Measurements from ENCODE around the gene ANAPC13.

The ANAPC13 gene, protein sequence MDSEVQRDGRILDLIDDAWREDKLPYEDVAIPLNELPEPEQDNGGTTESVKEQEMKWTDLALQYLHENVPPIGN

DNA sequence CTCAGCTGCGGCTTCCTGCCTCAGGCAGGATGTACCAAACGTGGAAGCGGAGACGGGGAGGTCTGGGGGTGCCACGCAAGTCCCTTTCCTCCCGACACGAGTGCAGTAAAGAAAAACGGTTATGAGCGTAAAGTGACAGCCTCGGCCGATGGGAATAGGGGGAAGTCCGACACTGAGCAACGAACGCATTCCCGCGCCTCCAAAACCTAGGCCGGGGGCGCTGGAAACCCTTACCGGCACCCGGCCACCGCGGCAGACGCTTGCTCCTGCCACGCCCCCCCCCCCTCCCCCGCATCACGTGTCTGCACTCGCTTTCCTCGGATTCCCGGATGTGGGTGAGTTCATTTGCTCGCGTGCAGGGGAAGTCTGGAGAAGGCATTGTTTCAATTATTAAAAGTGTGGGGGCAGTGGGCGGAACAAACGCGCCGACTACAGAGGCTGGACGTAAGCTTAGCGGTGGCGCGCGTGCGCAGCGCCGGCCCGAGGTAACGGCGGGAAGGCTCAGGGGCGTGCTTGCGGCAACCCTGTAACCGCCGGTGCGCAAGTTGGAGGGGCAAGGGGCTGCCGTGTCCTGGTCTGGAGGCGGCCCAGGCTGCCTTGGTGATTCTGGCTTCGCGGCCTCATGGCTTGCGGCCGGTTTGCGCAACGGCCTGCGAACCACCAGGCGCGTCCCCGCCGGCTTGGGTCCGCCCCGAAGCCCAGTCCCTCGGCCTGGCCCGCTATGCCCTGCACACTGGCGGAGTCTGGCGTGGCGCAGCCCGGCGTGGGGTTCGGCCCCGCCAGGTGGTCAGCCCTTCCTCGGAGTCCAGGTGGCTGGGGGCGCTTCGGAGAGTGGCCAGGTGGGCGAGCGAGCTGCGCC is at the start of gene ANAPC13, which contains the start of gene CEP63:
ANAPC13 (minus strand) TSS at position 268 of the 859 bp plus-strand sequence. CDS start 3,081 bp downstream, outside the sequence.
CEP63 (plus strand) TSS at position 340 of the 859 bp plus-strand sequence. CDS start 9,264 bp downstream, outside the sequence.
- DNase-seq: peak; percentile 99 to 100

DNA sequence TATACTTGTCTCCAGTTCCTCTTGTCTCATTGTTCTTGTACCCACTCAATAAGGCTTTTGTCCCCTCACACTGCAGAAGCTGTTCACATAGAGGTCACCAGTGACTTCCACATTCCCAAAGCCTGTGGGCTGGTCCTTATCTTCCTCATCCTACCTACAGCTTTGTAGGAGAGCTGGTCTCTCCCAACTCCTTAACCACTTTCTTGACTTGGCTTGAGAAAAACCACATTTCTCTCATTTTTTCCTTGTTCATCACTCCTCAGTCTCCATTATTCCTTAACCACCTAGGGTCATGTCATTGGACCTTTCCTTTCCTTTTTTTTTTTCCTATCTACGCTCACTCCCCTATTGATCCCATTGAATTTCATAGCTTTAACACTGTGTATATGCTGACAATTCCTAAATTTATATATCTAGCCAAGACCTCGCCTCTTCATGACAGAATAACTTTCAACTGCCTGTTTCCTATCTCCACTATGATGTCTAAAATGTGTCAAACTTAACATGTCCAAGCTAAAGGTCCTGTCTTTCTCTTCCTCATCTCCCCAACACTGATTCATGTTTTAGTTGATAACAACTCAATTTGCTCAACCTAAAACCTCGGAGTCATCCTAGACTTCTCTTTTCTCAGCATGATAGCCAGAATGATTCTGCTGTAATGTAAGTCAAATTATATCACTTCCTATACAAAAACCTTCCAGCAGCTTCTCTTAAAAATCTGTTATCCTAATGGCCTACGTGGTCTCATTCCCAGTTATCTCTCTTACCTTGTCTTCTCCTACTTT is 49.6 kb upstream of the ANAPC13 start:
- no peak for DNase-seq

DNA sequence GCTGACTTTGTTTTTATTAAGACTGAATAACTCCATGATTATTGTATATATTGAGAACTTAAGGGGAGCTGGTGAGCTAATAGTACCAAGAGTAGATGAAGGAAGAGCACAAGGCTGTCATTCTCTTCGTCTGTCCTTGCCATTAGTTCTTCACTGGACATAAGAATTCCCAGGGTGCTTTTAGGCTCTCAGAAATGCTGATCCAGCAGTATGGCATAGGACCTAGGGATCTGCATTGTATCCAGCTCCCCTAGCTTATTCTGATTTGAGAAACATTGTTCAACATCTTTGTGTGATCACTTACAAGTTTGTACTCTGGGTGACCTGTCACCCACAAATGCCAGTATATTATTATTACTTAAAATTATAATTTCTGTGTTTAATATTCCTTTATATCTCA is 47.7 kb upstream of the ANAPC13 start:
- DNase-seq: no peak

DNA sequence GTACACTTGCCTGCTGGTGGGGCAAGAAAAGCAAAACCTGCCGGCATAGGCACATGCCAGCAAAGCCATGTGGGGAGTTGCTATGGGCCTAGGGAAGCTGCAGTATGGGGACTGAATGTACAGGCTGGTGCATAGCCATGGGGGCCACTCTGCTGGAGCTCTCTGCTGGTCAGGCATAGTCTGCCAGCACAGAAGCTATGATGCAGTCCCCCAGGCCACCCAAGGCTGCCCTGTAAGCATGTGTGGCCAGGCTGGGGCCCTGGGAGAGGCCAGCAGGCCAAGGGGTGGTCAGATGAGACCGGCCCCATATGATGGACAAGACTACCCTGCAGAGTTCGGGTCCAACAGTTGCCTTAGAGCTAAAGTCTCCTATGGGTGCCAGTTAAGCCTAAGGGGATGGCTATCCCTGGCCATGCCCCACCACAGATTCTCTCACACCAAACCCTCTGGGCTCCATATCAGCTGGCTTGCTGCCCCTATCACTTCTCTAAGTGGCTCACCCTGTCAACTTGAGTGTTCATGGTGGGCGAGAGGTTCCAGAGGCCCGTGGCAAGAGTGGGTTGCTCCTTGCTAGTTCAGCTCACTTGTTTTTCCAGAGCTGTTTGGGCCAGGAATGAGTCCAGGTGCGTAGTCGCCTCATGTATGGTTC is 41.9 kb upstream of the ANAPC13 start:
- no peak for DNase-seq

DNA sequence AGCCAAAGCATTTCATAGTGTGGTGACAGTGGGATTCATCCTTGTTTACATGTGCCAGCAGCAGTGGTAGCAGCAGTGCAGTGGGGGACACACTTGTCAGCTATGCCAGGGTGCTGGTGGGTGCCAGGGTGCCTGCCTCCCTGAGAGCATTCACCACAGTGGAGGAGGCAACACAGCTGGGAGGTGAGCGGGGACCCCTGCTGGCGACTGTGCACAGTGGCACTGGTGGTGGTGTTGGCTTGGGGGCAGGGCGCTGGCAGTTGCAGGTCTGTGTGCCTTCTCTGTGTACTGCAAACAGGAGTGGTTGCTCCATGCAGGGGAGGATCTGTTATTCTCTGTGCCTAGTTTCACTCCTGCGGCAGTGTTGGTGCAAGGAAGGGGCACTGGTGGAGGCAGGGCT is 41.3 kb upstream of the ANAPC13 start:
- no peak for DNase-seq

DNA sequence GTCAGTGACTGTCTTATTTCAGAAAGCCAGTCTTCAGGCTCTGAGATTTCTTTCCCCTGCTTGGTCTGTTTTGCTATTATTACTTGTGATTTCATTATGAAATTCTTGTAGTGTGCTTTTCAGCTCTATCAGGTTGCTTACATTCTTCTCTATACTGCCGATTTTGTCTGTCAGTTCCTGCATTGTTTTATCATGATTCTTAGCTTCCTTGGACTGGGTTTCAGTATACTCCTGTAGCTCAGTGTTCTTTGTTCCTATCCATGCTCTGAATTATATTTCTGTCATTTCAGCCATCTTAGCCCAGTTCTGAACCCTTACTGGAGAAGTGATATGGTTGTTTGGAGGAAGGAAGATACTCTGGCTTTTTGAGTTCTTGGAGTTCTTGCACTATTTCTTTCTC is 40.5 kb upstream of the ANAPC13 start:
- no peak for DNase-seq

DNA sequence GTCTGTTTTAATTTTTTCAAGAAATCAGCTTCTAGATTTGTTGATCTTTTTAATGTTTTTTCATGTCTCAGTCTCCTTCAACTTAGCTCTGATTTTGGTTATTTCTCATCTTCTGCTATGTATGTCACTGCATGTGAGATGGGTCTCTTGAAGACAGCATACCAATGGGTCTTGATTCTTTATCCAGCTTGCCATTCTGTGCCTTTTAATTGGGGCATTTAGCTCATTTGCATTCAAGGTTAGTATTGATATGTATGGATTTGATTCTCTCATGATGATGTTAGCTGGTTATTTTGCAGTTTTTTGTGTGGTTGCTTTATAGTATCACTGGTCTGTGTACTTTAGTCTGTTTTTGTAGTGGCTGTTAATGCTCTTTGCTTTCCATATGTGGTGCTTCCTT is 39.5 kb upstream of the ANAPC13 start:
- no peak for DNase-seq

DNA sequence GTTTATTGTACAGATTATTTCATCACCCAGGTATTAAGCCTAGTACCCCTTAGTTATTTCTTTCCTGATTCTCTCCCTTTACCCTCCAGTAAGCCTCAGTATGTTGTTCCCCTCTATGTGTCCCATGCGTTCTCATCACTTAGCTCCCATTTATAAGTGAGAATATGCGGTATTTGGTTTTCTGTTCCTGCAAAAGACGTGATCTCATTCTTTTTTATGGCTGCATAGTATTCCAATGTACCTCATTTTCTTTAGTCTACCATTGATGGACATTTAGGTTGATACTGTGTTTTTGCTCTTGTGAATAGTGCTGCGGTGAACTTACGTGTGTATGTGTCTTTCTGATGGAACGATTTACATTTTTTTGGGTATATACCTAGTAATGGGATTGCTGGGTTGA is 36.8 kb upstream of the ANAPC13 start:
- DNase-seq: no peak

DNA sequence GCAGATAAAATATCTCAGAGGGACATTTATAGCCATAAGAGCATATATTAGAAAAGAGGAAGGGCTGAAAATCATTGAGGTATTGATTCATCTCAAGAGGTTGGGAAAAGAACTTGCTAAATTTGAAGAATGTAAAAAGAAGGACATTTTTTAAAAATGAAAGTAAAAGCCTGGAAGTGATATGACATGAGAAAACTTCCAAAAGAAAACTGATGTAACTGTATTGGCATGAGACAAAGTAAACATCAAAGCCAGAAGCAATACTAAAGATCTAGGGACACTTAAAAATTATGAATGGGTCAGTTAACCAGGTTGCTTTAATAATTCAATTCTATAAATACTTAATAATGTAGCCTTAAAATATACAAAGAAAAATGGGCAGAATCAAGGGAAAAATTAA is 32.0 kb upstream of the ANAPC13 start:
- DNase-seq: no peak

DNA sequence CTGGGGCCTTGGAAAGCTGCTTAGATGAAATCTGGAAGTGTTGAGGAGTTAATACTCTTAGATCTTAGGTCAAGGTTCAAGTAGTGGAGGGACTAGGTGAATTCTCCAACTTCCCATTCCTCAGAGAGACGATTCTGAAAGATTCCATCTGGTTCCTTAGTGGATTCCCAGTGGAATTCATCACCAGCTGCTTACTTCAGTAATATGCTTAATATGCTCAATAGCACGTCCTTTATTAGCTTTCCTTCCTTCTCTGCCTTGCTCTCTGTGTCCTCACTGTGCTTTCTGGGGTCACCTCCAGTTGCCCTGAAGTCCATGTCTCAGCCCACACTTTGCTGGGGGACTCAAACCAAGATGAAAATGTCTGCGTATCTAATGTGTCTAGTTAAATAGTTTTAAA is 31.1 kb upstream of the ANAPC13 start:
- no peak for DNase-seq

DNA sequence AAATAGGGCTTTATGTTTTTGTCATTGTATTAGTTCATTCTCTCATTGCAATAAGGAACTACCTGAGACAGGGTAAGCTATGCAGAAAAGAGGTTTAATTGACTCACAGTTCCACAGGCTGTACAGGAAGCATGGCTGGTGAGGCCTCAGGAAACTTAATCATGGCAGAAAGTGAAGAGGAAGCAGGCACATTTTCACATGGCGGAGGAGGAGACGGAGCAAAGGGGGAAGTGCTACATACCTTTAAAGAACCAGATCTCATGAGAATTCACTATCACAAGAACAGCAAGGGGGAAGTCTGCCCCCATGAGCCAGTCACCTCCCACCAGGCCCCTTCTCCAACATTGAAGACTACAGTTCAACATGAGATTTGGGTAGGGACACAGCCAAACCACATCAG is 25.7 kb upstream of the ANAPC13 start:
- DNase-seq: no peak

DNA sequence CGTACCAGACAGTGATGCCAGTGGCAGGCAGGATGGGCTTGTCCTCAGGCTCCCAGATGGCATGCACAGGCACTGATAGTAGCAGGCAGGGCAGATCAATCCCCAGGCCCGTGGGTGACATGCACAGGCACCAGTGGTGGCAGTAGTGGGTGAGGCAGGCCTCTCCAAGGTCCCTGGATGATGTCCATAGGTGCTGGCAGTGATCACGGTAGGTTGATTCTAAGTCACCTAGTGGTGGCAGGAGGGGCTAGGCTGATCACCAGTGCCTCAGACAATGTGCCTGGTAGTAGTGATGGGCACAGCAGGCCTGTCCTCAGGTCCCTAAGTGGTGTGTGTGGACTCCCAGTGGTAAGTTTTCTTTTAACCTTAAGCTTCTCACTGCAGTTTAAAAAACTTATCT is 19.7 kb upstream of the ANAPC13 start:
- no peak for DNase-seq

DNA sequence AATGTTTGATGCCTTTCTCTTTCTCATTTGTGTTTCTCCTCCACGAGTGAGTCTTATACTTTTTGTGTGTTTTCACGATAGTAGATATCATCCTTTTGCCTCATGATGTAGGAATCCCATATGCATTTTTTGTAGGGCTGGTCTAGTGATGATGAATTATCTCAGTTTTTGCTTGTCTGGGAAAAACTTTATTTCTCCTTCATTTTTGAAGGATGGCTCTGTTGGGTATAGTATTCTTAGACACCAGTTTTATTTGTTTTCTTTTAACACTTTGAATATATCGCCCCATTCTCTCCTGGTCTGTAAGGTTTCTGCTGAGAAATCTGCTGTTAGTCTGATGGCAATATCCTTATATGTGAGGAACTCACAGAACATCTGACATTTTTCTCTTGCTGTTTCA is 18.3 kb upstream of the ANAPC13 start:
- DNase-seq: no peak

DNA sequence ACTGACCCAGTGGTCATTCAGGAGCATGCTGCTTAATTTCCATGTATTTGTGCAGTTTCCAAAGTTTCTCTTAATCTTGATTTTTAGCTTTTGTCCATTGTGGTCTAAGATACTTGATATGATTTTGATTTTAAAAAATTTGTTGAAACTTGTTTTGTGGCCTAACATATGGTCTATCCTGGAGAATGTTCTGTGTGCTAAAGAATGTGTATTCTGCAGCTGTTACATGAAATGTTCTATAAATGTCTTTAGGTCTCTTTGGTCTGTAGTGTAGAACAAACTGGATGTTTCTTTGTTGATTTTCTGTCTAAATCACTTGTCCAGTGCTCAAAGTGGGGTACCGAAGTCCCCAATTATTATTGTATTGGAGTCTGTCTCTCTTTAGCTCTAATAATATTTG is 17.5 kb upstream of the ANAPC13 start:
- DNase-seq: no peak

DNA sequence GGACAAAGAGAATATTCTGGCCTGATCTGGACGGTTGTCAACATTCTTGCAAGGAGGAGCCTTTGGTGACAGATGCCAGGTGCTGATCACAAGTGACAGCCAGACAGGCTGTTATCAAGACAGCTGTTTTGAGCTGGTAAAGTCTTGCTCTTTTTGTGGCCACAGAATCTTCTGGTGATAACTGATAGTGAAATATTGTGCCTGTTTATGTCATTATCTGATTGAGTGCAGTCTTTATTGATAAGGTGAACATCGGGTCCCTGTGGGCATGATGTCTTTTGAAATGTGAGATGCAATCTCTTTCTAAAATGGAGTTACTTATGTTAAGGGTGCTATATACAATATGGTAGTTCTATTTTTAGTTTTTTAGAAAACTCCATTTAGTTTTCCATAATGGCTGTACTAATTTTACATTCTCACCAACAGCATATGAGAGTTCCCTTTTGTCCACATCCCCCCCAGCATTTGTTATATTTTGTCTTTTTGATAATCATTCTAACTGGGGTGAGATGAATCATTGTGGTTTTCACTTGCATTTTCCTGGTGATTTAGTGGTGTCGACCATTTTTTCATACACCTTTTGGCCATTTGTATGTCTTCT is 10.8 kb upstream of the ANAPC13 start:
- DNase-seq: no peak

DNA sequence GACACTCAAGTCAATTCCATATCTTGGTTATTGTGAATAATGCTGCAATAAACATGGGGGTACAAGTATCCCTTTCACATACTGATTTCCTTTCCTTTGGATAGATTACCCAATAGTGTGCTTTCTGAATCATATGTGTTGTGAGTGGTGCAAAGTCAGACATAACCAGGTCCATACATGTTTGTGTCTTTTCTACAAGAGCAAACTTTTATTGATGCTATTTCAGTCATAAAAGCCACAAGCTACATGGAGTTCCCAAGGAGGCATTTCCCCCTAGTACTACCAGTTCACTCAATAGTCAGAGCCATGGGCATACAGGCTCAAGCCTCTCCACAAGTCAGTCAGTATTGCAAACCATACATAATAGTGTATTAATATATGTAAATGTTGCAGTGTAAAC is 10.2 kb upstream of the ANAPC13 start:
- DNase-seq: no peak

DNA sequence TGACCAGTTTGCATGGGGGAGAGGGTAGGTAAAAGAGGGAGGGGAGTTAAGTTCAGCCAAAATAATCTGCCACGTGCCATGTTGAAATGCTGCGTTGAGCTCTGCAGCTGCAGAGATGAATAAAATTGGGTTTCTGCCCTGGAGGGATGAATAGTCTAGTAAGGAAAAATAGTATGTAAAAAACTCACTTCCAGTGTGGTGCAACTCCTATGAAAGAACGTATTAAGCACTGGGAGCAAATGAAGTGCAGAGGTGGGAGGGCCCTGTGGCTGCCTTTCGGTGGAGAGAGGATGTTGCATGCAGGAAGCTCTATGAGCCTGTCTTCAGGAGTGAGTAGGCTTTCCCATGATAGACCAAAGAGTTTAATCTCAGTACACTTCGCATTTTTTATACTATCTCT is 8.7 kb upstream of the ANAPC13 start:
- DNase-seq: no peak

DNA sequence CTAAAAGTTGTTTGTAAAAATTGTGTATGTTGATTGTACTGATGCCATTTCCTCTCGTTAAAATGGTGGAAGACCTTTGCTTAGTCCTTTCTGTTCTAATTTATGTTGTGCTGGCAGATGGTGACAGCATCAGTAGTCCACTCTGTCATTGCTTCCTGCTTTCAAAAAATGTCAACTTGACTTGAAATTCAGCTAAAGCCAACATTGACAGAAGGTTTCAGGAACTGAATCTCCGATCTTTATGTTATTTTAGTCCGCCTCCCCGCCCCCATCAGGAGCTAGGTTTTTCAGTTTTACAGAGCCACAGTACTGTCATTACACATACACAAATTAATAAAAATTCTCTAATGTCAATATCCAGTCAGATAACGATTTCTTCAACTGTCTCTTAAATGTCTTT is 1.6 kb upstream of the ANAPC13 start:
- DNase-seq: peak in 1 of 2 experiments; percentile 52

DNA sequence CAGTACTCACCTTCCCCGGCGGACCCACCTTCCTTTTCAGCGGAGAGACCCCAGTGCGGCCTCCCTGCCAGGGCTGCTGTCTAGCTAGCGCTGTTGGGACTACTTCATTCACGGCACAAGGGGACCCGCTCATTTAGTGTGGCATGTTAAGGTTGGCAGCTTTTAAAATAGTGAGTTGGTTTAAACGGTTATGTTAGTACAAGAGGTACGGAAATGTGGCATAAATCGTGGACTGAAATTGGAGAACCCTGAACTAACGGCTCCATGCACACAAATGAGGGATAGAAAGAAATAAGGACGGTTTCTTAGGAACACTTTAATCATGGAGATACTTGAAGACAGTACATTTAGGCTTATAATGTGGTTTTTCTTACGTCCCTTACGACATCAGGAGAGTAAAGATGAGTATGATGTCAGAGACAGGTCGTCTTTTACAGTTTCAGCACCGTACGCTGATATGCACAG is 824 bp upstream of the ANAPC13 start:
- DNase-seq: peak; percentile 54 to 69

DNA sequence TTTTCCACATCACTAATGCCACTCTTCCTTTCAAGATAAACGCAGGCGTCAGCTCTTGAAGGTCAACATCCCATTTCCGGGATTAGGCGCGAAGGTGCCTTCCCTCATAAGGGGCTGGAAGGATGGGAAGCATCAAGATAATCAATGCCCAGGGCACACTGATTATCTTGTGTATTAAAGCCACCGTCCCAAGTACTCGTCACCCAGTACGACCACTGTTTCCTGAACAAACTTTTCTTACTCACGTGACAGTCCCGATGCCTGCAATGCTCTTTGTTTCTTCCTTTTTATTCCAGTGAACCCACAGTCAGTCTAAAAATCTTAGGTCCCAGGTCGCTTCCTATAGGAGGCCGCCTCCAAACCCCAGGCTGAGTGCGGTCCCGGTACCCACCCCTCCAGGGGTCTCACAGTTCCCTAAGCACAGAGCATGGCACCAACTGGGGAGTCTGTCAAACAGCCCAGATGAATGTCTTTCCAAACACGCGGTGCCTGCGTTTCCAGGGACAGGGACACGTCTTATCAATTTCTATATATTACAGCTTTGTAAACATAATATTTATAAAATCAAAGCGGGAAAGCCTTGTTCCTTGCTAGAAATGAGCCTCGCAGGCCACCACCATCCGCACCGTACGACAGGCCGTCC is 589 bp downstream of the ANAPC13 start:
- DNase-seq: peak; percentile 42 to 68

DNA sequence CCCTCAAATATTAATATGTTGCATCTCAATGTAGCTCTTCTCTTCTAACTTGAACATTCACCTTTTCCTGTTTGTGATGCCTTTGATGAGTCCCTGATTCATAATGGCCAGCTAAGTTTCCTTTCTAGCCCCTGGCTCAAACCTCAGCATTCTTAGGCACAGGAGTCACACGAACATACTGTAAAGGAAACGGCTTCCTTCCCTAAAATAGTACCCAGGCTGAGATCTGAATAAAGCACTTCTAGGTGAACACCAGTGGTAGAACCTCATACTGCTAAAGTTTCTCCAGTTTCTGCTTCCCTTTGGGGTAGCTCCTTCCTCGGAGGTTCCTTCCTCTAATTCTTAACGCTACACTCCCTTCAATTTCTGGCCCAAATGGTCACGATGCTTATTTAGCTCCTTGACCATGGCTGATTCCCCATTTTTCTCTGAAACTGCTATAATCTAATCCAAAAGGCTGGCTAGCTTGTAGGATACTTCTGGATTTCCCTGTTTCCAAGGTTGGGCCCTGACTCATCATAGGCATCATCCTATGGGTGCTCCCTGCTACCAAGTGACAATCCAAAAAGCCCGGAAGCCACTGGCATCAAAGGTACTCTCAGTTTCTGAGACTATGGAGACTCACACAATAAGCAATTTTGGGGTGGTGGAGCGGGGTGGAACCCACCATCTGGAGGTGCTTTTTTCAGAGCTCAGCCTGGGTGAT is 2.4 kb downstream of the ANAPC13 start:
- DNase-seq: no peak

DNA sequence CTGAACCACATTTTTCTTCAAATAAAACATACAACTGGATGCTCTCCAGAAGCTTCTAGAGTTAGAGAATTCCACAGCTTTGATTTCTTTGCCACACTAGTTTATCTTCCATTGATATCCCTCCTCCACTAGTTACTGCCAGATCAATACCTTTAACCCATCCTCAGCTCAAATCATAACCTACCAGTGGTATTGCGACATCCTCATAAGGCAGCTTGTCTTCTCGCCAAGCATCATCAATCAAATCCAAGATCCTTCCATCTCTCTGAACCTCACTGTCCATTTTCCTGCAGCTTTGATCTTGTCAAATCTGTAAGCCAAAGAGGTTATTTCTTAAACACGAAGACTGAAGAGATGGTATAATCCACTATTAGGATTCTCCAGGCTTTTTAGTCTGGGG is 3.2 kb downstream of the ANAPC13 start:
- DNase-seq: no peak

All from NCI-H2081 (cell line).